Measurements from ENCODE around the gene PTPN2. TPM values are rescaled to one million over a fixed set of nuclear protein-coding genes. Genes with fewer than 3 reads are reported as not detected.

PTPN2 gene
- polyA plus RNA-seq, 1 experiment = 25.9 TPM

DNA sequence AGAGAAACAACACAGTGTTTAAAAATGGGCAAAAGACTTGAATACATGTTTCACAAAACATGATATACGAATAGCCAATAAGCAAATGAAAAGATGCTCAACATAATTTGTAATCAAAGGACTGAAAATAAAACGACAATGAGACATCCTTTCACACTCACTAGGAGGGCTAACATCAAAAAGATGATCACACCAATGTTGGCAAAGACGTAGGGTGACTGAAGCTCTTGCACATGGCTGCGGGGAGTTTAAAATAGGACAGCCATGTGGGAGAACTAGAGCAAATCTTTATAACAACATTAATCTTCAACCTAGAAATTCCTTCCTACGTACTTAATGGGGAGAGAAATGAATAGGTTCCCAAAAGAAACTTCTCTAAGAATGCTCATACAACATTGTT is 44.6 kb upstream of the PTPN2 start:
- POLR2A ChIA-PET = no interaction called here
- CTCF ChIA-PET = interaction anchor here (0.6 to 2.9 kb wide), 5 partner anchors 34 to 268 kb away, joined by 3 to 11 read pairs (median 4); no protein-coding TSS in a partner anchor
- no peak for DNase-seq (ENCODE audit: low read depth, low spot score)

DNA sequence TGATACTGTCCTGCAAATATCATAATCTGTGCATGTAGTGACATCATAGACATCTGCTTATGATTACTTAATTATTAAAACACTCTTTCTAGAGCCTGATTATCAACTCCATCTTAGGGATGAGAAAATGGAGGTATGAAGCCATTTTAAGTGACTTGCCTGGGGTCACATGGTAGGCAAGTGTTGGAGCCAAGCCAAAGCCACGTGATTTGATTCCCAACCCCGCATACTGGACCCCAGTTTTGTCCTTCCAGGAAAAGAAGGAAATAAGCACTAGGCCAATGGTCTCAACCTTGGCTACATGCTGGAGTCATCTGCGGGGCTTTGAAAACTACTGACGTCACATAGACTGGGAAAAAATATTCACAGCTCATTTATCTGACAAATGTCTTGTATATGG is 44.2 kb upstream of the PTPN2 start:
- POLR2A ChIA-PET = no interaction called here
- CTCF ChIA-PET = interaction anchor here (0.7 to 2.9 kb wide), 3 partner anchors 55 to 184 kb away, joined by 4 to 11 read pairs (median 5); no protein-coding TSS in a partner anchor
- H3K4me3 ChIP-seq (ENCODE audit: low read depth, low read length) = no peak overlapping the region
- DNase-seq (ENCODE audit: low read depth, low spot score) = no peak
- peaks cover 3% of the 10 kb centered on the region for H3K27me3 ChIP-seq (ENCODE audit: control insufficient read depth, insufficient read depth, low read length)
- no peaks in the 10 kb centered on the region for H3K9me3 ChIP-seq (ENCODE audit: control insufficient read depth, insufficient read depth, low read length)
- no peak overlapping the region for H3K27ac ChIP-seq (ENCODE audit: low read depth, low read length)
- TF ChIP-seq, protein P1, sequence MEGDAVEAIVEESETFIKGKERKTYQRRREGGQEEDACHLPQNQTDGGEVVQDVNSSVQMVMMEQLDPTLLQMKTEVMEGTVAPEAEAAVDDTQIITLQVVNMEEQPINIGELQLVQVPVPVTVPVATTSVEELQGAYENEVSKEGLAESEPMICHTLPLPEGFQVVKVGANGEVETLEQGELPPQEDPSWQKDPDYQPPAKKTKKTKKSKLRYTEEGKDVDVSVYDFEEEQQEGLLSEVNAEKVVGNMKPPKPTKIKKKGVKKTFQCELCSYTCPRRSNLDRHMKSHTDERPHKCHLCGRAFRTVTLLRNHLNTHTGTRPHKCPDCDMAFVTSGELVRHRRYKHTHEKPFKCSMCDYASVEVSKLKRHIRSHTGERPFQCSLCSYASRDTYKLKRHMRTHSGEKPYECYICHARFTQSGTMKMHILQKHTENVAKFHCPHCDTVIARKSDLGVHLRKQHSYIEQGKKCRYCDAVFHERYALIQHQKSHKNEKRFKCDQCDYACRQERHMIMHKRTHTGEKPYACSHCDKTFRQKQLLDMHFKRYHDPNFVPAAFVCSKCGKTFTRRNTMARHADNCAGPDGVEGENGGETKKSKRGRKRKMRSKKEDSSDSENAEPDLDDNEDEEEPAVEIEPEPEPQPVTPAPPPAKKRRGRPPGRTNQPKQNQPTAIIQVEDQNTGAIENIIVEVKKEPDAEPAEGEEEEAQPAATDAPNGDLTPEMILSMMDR (IDR thresholded peaks at IDR 0.05; ENCODE audit: low read depth, low read length) = no peak

More for the DNA sequence above, 44.6 kb upstream of the PTPN2 start:
- H3K27me3 ChIP-seq (ENCODE audit: control insufficient read depth, insufficient read depth, low read length) = peaks cover 3% of the 10 kb centered on the region
- H3K4me3 ChIP-seq (ENCODE audit: low read depth, low read length) = no peak overlapping the region
- H3K27ac ChIP-seq (ENCODE audit: low read depth, low read length) = no peak overlapping the region
- no peaks in the 10 kb centered on the region for H3K9me3 ChIP-seq (ENCODE audit: control insufficient read depth, insufficient read depth, low read length)
- TF ChIP-seq, protein P1 (IDR thresholded peaks at IDR 0.05; ENCODE audit: low read depth, low read length) = no peak

DNA sequence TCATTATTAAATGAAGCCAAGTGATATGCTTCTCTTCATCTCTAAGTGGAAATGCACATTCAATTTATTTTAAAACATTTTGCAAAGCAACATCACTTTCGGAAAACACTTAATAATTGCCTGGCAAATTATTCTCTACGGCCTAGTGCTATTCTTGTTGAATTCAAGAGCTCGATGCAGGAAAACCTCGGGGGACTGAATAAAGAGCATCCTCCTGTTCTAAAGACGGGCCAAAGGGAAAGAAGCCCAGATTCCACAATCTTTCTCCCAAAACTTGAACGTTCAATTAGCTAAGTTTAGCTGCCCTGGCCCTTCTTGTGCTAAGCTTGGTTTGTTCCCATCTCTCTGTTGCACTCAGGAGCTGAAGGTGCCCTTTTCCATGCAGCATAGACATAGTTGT is 40.6 kb upstream of the PTPN2 start:
- Histone ChIP-seq H3K4me3 (ENCODE audit: low read depth, low read length) (no peak overlapping the region), H3K27ac (ENCODE audit: low read depth, low read length) (no peak overlapping the region), H3K27me3 (ENCODE audit: control insufficient read depth, insufficient read depth, low read length) (peaks cover 10% of the 10 kb centered on the region), H3K9me3 (ENCODE audit: control insufficient read depth, insufficient read depth, low read length) (no peaks in the 10 kb centered on the region)
- POLR2A ChIA-PET = no interaction called here
- CTCF ChIA-PET = interaction anchor here (1.0 to 1.2 kb wide), 3 partner anchors 10 to 197 kb away, joined by 3 to 6 read pairs (median 3); no protein-coding TSS in a partner anchor
- TF ChIP-seq, protein P1 (IDR thresholded peaks at IDR 0.05; ENCODE audit: low read depth, low read length) = no peak
- DNase-seq (ENCODE audit: low read depth, low spot score) = no peak

DNA sequence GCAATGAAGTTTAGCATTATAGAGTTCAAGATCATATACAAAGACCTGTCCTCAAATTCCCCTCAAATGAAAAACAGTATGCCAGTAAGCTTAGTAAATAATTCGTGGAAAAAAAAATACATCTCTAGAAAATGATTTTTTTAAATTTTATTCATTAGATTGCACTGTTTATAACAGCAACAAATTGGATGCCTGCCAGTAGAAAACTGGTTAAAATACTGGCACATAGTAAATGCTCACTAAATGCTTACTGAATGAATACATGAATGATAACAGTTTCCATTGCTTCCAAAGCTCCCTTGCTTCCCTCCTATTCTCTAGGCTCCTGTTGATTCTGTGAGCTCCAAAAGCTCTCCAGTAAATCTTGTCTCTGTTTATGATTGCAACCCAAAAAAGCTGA is 38.2 kb upstream of the PTPN2 start:
- Histone ChIP-seq H3K4me3 (ENCODE audit: low read depth, low read length) (no peak overlapping the region), H3K27me3 (ENCODE audit: control insufficient read depth, insufficient read depth, low read length) (peaks cover 10% of the 10 kb centered on the region), H3K27ac (ENCODE audit: low read depth, low read length) (no peak overlapping the region), H3K9me3 (ENCODE audit: control insufficient read depth, insufficient read depth, low read length) (no peaks in the 10 kb centered on the region)
- ChIA-PET POLR2A (interaction anchor here (0.6 kb wide), 1 partner anchor 257 kb away, joined by 5 read pairs; no protein-coding TSS in a partner anchor), CTCF (interaction anchor here (0.6 to 2.0 kb wide), 4 partner anchors 12 to 256 kb away, joined by 3 to 9 read pairs (median 4); no protein-coding TSS in a partner anchor)
- DNase-seq (ENCODE audit: low read depth, low spot score) = no peak
- TF ChIP-seq, protein P1 (IDR thresholded peaks at IDR 0.05; ENCODE audit: low read depth, low read length) = no peak

DNA sequence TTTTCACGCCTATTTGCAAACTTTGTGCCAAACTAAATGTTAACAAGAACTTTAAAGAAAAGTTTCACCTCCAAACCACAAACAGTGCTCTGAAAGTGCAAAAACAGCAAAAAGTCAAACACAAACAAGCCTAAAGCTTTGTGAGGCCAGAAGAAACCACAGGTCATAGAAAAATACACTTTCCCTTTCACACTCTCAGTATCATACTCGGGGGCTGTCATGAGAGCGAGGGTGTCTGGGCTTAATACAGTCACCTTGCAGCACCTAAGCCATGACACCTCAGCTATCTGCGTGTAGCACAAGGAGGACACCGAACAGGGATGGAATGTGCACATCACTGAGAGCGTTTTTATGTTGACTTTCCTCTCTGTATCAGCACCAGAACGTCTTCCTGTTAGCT is 37.1 kb upstream of the PTPN2 start:
- ChIA-PET CTCF (interaction anchor here (0.8 to 2.0 kb wide), 4 partner anchors 14 to 194 kb away, joined by 3 to 9 read pairs (median 4); no protein-coding TSS in a partner anchor), POLR2A (interaction anchor here (0.6 kb wide), 2 partner anchors 11 to 182 kb away, joined by 3 read pairs; no protein-coding TSS in a partner anchor)

More for the DNA sequence above, 37.1 kb upstream of the PTPN2 start:
- TF ChIP-seq, protein P1 (IDR thresholded peaks at IDR 0.05; ENCODE audit: low read depth, low read length) = no peak
- no peak overlapping the region for H3K27ac ChIP-seq (ENCODE audit: low read depth, low read length)
- no peaks in the 10 kb centered on the region for H3K9me3 ChIP-seq (ENCODE audit: control insufficient read depth, insufficient read depth, low read length)
- peaks cover 12% of the 10 kb centered on the region for H3K27me3 ChIP-seq (ENCODE audit: control insufficient read depth, insufficient read depth, low read length)
- H3K4me3 ChIP-seq (ENCODE audit: low read depth, low read length) = no peak overlapping the region
- DNase-seq (ENCODE audit: low read depth, low spot score) = no peak
